Measurements from ENCODE around the gene CRNKL1.
"Not testable (repeated sequence)": the region's sequence is repeated elsewhere in the genome, so short reads cannot be mapped to it uniquely, and the experiment has no call there.

The CRNKL1 gene

DNA sequence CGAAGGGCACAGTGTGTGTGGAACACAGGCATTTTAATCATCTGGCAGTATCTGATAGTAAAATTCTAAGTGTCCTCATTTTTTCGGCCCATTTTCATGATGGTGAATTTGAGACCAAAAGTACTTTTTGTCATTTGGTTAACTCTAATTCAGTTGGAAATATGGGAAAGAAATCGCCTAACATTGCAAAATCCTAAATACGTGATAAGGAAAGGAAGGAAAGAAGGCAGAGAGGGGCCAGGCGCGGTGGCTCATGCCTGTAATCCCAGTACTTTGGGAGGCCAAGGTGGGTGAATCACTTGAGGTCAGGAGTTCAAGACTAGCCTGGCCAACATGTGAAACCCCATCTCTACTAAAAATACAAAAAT is 48.3 kb downstream of the CRNKL1 start:
- not testable (repeated sequence) for DNase-seq

DNA sequence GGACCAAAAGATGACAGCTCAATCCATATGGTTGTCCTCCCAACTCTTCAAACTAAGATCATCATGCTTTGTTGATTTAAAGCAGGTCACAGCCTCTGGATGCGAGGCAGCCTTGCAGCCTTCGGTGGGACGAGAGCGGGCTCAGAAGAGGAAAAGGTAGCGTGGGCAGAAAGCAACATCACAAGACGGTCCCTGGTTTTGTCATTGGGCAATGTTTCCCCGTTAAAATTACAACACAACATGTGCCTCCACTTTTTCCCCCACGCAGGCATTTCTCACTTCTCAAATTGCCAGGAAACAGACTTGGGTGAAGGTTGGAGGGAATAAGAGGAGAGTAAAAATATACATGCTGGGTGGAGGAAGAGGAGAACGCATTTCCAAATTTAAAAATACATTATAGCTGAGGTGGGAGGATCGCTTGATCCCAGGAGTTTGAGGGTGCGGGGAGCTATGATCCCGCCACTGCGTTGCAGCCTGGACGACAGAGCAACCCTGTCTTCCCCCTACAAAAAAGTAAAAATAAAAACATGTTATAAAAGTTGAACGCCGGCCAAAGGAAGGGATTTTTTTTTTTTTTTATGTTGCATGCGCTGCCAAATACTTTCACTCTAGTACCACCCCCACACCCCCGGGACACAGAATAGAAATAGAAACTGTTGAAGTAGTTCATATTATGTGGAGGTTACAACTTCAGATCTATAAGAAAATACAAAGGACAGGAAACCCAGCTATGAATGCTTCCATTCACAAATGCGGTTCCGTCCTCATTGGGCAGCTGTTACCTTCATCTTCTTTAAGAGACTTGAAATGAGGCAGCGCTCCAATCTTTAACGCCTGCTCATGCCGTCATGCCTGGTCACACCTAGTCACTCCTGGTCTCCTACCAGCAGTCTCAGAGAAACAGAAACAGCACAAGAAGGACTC is 49.0 kb downstream of the CRNKL1 start:
- DNase-seq, result peak; percentile 16

- no peak for DNase-seq
Observed at GRCh38 chr20:20002101-20002998, 49.9 kb downstream of the CRNKL1 start.

DNA sequence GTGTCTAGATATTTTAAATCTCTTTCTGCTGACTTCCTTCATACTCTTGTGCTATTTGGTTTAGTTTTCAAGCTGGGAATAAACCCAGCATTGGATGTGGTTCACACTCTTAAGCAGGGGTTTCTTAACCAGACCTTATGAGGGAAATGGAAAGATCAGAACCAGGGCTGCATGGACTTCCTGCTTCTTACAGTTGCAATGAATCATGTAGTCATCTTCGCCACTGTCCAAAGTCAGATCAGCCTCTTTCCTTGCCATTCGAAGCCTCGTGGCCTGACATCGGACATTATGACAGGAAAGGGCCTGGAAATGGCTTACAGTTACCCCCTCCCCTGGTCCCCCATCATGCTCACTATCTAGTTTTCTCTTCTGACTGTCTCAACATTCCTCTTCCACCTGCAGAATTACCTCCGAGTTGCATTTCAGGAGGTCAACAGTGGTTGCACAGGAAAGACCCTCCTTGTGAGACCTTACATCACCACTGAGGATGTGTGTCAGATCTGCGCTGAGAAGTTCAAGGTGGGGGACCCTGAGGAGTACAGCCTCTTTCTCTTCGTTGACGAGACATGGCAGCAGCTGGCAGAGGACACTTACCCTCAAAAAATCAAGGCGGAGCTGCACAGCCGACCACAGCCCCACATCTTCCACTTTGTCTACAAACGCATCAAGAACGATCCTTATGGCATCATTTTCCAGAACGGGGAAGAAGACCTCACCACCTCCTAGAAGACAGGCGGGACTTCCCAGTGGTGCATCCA is 51.9 kb downstream of the CRNKL1 start:
- DNase-seq, result no peak

- DNase-seq, result no peak
Observed at GRCh38 chr20:19998990-19999705, 53.1 kb downstream of the CRNKL1 start.

- no peak for DNase-seq
Observed at GRCh38 chr20:19996917-19997316, 55.3 kb downstream of the CRNKL1 start.

DNA sequence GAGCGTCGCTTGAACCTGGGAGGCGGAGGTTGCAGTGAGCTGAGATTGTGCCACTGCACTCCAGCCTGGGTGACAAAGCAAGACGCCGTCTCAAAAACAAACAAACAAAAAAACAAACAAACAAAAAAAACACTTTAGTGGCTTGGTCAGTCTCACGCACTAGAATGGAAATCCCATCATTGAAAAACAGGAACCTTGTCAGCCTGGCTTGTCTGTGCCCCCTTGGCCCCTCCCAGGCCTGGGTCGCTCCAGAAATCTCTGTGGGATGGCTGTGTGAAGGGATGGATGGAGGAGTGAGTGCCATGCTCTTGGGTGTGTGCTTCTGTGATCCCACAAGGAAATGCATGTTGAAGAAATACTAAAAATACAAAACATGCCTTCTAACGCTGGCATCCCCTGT is 56.0 kb downstream of the CRNKL1 start:
- no peak for DNase-seq

GRCh38 chr20:19995220-19995863 is 56.9 kb downstream of the CRNKL1 start:
- peak; percentile 57 for DNase-seq

DNA sequence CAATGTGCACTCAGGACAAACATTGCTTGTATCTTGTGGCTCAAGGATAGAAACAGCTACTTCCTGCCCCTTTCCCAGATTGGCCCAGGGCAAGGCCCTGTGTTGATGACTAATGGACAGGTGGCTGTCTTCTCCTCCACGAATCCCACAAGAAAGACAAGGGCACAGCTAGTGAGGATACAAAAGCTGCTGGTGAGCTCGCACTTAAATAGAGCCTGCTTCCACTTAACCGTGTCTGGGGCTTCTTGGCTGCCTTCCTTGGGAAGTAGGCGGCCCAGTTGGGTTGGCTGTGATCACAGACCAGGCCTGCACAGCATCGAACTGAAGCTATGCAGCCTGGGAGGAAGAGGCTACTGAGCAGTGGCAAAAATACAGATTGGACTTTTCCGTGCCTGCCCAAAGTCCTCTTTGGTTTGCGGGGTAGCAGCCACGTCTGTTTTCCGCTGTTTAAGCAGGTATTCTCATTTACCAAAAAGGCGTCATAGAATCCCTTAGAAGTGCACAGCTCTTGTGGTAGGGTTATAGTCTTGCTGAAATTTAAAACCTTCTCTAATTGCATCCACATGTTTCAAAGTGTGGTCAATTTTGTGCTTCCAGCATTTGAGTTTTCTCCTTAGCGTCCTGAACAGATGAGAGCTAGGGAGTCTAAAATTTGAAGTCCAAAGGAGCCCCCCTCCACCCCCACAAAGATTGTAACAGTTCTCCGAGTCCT is 58.2 kb downstream of the CRNKL1 start:
- DNase-seq, result no peak

DNA sequence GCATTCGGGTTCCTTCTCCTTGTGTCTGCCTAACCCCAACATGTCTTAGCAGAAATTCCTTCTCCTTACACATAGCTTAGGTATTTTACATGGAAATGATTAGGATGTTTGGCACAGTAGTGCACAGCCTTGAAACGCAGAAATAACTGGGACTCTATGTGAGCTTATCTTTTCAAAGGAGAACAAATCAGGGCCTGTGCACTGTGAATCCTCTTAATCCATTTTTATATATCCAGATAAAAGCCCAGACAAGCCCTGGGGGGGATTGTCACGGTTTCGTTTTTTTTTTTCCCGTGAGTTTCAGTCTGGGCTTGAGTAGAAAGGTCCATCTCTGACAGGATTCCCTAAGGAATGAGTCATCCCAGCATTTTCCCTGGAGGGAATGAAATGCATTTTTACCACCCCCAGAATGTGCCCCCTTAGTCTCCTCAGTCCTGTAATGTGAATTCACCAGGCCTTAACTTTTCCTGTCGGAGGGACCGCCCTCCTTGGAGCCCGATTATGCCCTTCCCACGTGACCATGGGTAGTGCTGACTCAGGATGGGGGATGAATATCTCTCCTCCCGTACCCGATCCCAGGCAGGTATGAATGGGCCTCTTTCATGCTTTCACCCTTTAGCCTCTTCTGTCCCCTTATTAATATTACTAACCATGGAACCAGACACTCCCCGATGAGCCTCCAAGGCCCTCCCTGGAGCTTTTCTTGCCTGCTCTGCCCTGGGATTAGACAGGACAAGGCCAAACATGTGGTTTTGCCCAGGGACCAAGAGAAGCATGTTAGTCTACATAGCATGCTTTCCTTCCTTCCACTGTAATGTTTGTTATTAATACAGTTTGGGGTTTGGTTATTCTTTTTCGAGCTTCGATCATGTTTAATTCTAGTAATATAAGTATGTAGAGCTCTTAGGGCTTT is 59.0 kb downstream of the CRNKL1 start:
- DNase-seq, result no peak

DNA sequence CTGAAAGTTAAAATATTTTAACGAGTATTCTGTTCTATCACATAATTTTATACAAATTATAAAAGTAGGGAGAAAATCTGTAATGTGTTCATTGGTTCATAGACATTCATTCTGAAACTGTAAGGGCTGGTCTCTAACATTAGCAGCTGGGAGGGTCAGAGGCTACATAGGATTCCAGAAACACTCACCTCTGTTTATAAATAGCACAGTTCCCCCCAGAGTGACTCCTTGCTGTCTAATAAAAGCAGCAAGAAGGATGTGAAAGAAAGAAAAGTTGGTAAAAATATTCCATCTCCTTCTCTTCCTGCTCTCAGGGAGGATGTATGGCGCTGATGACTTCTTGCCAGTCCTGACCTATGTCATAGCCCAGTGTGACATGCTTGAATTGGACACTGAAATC is 60.4 kb downstream of the CRNKL1 start:
- no peak for DNase-seq

DNA sequence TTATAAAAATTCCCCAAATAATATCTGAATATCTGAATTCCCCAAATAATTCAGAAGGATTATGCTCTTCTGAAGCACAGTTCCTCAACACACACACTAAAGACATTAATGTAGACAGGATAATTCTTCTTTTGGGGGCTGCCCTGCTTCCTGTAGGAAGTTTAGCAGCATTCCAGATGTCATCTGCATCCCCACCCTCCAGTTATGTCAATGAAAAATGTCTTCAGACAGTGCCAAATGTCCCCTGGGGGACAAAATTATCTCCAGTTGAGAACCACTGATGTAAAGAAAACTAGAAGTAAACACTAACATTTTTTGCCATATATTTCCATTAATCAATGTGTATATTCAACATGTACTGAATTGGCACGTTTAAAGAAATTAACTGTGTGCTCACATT is 61.0 kb downstream of the CRNKL1 start:
- no peak for DNase-seq

GRCh38 chr20:19990850-19991249 is 61.4 kb downstream of the CRNKL1 start:
- no peak for DNase-seq

DNA sequence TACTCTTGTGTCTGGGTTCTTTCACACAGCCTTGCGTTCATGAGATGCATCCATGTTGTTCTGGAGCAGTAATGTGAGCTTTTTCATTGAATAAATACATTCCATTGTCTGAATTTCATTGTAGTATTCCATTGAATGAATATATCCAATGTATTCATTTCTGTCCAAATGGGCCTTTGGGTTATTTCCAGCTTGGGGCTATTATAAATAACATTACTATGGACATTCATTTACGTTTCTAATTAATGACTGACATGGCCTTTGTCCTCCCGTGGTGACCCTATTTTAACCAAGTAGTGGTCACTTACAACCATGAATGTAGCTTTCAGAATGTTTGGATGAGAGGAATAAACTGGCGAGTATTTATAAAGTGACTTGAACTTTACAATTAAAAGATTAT is 65.2 kb downstream of the CRNKL1 start:
- DNase-seq, result no peak

- no peak for DNase-seq
Observed at GRCh38 chr20:19986419-19986818, 65.8 kb downstream of the CRNKL1 start.
